Loucy (cell line): Measurements from ENCODE around the gene BEND5.

Experiments used
- H2AFZ ChIP-seq: fragments of 200-600 bp; sonication (generic); 2 replicates; pipeline ENCODE4 v1.6.0; 2016; ENCODE audit warnings: antibody characterized with exemption, mild to moderate bottlenecking, low read length, moderate library complexity
- H3F3A ChIP-seq: fragments of 200-600 bp; 2 replicates; pipeline ENCODE4 v1.6.0; 2016; ENCODE audit warnings: antibody characterized with exemption, low read depth, mild to moderate bottlenecking
- H3K27me3 ChIP-seq: fragments of 200-600 bp; sonication (generic); 2 replicates; pipeline ENCODE4 v1.6.1; 2014; ENCODE audit warnings: low read length, mild to moderate bottlenecking; ENCODE audit not compliant: insufficient read depth, poor library complexity, severe bottlenecking
- H3K36me3 ChIP-seq: fragments of 200-600 bp; sonication (generic); 2 replicates; pipeline ENCODE4 v1.6.1; 2016; ENCODE audit warnings: low read length; ENCODE audit not compliant: insufficient read depth
- H3K4me1 ChIP-seq: fragments of 200-600 bp; sonication (generic); 2 replicates; pipeline ENCODE4 v1.5.1; 2014; ENCODE audit warnings: low read length, mild to moderate bottlenecking; ENCODE audit not compliant: insufficient read depth, poor library complexity, severe bottlenecking
- H3K4me2 ChIP-seq: fragments of 200-600 bp; sonication (generic); 2 replicates; pipeline ENCODE4 v1.6.0; 2014; ENCODE audit warnings: antibody characterized with exemption, low read length, low read depth, mild to moderate bottlenecking; ENCODE audit not compliant: poor library complexity, severe bottlenecking
- H3K4me3 ChIP-seq: fragments of 200-600 bp; sonication (generic); 2 replicates; pipeline ENCODE4 v1.5.1; 2014; ENCODE audit warnings: low read length, mild to moderate bottlenecking, mixed read lengths; ENCODE audit not compliant: poor library complexity, severe bottlenecking
- H3K79me2 ChIP-seq: fragments of 200-600 bp; sonication (generic); 2 replicates; pipeline ENCODE4 v1.6.1; 2014; ENCODE audit warnings: low read length; ENCODE audit not compliant: insufficient read depth
- H3K9ac ChIP-seq: fragments of 200-600 bp; sonication (generic); 2 replicates; pipeline ENCODE4 v1.6.0; 2014; ENCODE audit warnings: mild to moderate bottlenecking, low read depth, low read length, moderate library complexity; ENCODE audit not compliant: poor library complexity, severe bottlenecking
- H3K9me2 ChIP-seq: fragments of 200-600 bp; sonication (generic); replicated peaks from 2 replicates; pipeline ENCODE4 v1.6.1; 2016; ENCODE audit warnings: low read depth, low read length, mixed read lengths
- H3K9me3 ChIP-seq: fragments of 200-600 bp; sonication (generic); 2 replicates; pipeline ENCODE4 v1.6.1; 2014; ENCODE audit warnings: mild to moderate bottlenecking, antibody characterized with exemption, low read length, low read depth; ENCODE audit not compliant: insufficient read depth
- H4K20me1 ChIP-seq: fragments of 200-600 bp; sonication (generic); 2 replicates; pipeline ENCODE4 v1.6.0; 2014; ENCODE audit warnings: antibody characterized with exemption, low read length, mild to moderate bottlenecking; ENCODE audit not compliant: insufficient read depth, poor library complexity, severe bottlenecking
- CTCF ChIP-seq: fragments of 200-600 bp; sonication (generic); conservative IDR thresholded peaks from 2 replicates; pipeline ENCODE4 v1.5.1; 2014; ENCODE audit warnings: mild to moderate bottlenecking, antibody characterized with exemption, low read length
- EZH2phosphoT487 ChIP-seq: fragments of 200-600 bp; IDR thresholded peaks from 2 replicates; pipeline ENCODE4 v1.6.1; 2018; ENCODE audit warnings: antibody characterized with exemption, mild to moderate bottlenecking, moderate library complexity, borderline replicate concordance

The BEND5 gene

DNA sequence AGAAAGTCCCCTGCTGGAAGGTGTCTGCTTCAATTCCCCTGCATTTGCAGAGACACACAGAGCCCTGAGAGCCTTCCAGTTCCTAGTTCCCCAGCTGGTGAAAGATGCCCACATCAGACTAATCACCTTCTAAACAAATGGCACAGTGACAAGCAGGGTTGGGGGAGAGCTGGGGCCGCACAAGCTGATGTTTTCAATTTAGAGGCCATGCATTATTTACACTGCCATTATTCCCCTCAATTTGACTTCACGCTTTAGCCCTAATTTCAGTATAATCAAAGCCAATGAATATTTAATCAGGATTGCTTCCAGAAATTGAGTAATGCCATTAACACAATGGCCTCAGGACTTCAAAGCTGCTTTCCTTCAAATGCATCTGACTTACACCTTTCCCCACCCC is 81.5 kb downstream of the BEND5 start:
- no peaks in the 10 kb centered on the region for H3K9me3 ChIP-seq
- H3K9me2 ChIP-seq = no peaks in the 10 kb centered on the region
- H3K4me1 ChIP-seq = no peaks in the 10 kb centered on the region
- no peaks in the 10 kb centered on the region for H4K20me1 ChIP-seq
- no peak overlapping the region for H3K4me2 ChIP-seq
- no peak overlapping the region for H2AFZ ChIP-seq
- TF ChIP-seq EZH2phosphoT487 = no peak
- TF ChIP-seq CTCF = no peak
- H3K79me2 ChIP-seq = no peaks in the 10 kb centered on the region
- no peaks in the 10 kb centered on the region for H3K27me3 ChIP-seq
- H3K9ac ChIP-seq = no peak overlapping the region
- H3F3A ChIP-seq = no peaks in the 10 kb centered on the region
- no peaks in the 10 kb centered on the region for H3K36me3 ChIP-seq
- no peak overlapping the region for H3K4me3 ChIP-seq

DNA sequence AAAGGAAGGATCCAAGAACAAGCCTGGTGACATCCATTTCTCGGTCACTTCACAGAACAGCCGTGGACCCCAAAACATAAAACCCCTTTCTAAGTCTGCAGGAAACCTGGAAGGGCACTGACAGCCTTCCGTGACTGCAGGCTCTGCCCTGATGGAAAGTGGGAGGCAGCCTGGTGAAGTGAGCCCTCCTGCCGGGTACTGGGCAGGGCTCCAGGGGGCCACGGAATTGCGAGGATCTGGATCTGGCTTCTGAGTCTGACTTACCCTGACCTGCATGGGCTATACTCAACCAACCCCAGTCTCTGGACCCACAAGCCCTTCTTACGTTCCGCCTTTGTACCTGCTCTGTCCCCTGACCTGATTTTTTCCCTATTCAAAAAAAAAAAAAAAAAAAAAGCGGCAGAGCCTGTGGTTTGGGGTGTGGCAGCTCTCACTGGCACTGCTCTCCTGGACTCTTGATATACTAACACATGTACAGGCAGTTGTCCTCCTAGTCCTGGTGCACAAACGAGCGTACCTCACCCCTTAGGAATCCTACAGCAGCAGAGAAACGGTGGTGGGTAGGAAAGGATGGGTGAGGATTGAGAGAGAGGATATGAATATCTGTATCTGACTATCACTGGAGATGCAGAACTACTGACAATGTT is 82.9 kb downstream of the BEND5 start:
- Histone ChIP-seq H3K4me3 (no peak overlapping the region), H3K27me3 (no peaks in the 10 kb centered on the region), H2AFZ (no peak overlapping the region), H3K79me2 (no peaks in the 10 kb centered on the region), H3K9me2 (no peaks in the 10 kb centered on the region), H3K36me3 (no peaks in the 10 kb centered on the region), H3K9me3 (no peaks in the 10 kb centered on the region), H3K4me1 (no peaks in the 10 kb centered on the region), H3K9ac (no peak overlapping the region), H4K20me1 (no peaks in the 10 kb centered on the region), H3K4me2 (no peak overlapping the region), H3F3A (no peaks in the 10 kb centered on the region)
- TF ChIP-seq EZH2phosphoT487 = no peak
- no peak for TF ChIP-seq CTCF

GRCh38 chr1:48693180-48693579 is 83.5 kb downstream of the BEND5 start:
- Histone ChIP-seq H3K9ac (no peak overlapping the region), H3K4me3 (no peak overlapping the region), H3K36me3 (no peaks in the 10 kb centered on the region), H3K27me3 (no peaks in the 10 kb centered on the region), H3K4me1 (no peaks in the 10 kb centered on the region), H3F3A (no peaks in the 10 kb centered on the region), H3K4me2 (no peak overlapping the region), H2AFZ (no peak overlapping the region), H3K79me2 (no peaks in the 10 kb centered on the region), H3K9me2 (no peaks in the 10 kb centered on the region), H4K20me1 (no peaks in the 10 kb centered on the region), H3K9me3 (no peaks in the 10 kb centered on the region)
- no peak for TF ChIP-seq EZH2phosphoT487
- TF ChIP-seq CTCF = no peak
